Measurements from ENCODE around the gene FBXL19.

DNA sequence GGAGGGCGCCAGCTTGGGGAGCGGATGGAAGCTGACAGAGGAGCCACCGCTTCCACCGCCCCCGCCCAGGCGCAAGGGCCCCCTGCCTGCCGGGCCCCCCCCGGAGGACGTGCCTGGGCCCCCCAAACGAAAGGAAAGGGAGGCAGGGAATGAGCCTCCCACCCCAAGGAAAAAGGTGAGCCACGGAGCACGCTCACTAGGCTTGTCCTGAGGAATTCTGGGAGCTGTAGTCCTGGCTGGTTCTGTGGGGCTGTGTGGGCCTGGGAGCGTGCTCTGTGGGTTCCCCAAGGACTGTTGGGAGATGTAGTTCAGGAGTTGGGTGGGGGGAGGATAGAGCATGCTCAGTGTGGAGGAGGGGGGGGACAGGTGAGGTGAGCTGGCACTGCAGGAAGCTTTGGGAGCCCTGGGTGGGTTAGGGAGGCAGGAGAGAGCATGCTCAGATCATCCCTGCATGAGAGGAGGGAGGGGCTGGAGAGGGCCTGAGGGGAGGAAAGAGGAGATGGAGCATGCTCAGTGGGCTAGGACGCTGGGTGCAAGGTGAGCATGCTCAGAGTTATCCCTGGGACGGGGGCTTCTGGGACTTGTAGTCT is 4.5 kb downstream of the FBXL19 start:
- TF ChIP-seq, protein P1, sequence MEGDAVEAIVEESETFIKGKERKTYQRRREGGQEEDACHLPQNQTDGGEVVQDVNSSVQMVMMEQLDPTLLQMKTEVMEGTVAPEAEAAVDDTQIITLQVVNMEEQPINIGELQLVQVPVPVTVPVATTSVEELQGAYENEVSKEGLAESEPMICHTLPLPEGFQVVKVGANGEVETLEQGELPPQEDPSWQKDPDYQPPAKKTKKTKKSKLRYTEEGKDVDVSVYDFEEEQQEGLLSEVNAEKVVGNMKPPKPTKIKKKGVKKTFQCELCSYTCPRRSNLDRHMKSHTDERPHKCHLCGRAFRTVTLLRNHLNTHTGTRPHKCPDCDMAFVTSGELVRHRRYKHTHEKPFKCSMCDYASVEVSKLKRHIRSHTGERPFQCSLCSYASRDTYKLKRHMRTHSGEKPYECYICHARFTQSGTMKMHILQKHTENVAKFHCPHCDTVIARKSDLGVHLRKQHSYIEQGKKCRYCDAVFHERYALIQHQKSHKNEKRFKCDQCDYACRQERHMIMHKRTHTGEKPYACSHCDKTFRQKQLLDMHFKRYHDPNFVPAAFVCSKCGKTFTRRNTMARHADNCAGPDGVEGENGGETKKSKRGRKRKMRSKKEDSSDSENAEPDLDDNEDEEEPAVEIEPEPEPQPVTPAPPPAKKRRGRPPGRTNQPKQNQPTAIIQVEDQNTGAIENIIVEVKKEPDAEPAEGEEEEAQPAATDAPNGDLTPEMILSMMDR (IDR thresholded peaks at IDR 0.05) = no peak
- no peak for TF ChIP-seq EZH2 (IDR thresholded peaks at IDR 0.05; ENCODE audit: borderline replicate concordance, insufficient read depth, low read depth, low read length, poor library complexity, severe bottlenecking)

Data from B cell (primary cell).